ES-I3 (cell line): ENCODE measurements around the gene TJP1.
"Not testable (repeated sequence)": the region's sequence is repeated elsewhere in the genome, so short reads cannot be mapped to it uniquely, and the experiment has no call there.

Source experiments
- H3K36me3 ChIP-seq: 2 replicates; pipeline ENCODE4 v1.6.1; 2013; ENCODE audit warnings: mild to moderate bottlenecking, low read length, control low read depth, moderate library complexity; ENCODE audit not compliant: insufficient read depth
- H3K4me1 ChIP-seq: 2 replicates; pipeline ENCODE4 v1.6.1; 2013; ENCODE audit warnings: mild to moderate bottlenecking, control low read depth, low read length; ENCODE audit not compliant: insufficient read depth
- H3K9ac ChIP-seq: 2 replicates; pipeline ENCODE4 v1.6.1; 2013; ENCODE audit warnings: low read depth, mild to moderate bottlenecking, low read length, moderate library complexity
- H3K9me3 ChIP-seq: 2 replicates; pipeline ENCODE4 v1.6.1; 2013; ENCODE audit warnings: mild to moderate bottlenecking, low read length, moderate library complexity; ENCODE audit not compliant: control insufficient read depth, insufficient read depth

The TJP1 gene

GRCh38 chr15:29800491-29801366 is 21.5 kb downstream of the TJP1 start:
- Histone ChIP-seq H3K9me3 (no peaks in the 10 kb centered on the region), H3K36me3 (peaks cover 4% of the 10 kb centered on the region; the same call in 1 of the 2 replicates), H3K4me1 (0 out of 2 replicates have a peak, but pooled peaks cover 3% of the 10 kb centered on the region), H3K9ac (no peak overlapping the region)

- Histone ChIP-seq H3K9me3 (no peaks in the 10 kb centered on the region), H3K9ac (no peak overlapping the region), H3K36me3 (peaks cover 4% of the 10 kb centered on the region; the same call in 1 of the 2 replicates), H3K4me1 (0 out of 2 replicates have a peak, but pooled peaks cover 3% of the 10 kb centered on the region)
Measured at GRCh38 chr15:29799859-29800258, 22.4 kb downstream of the TJP1 start.

- Histone ChIP-seq H3K4me1 (no peaks in the 10 kb centered on the region), H3K9ac (no peak overlapping the region), H3K9me3 (peaks cover 6% of the 10 kb centered on the region; the same call in 1 of the 2 replicates), H3K36me3 (peaks cover 8% of the 10 kb centered on the region; the same call in 1 of the 2 replicates)
Measured at GRCh38 chr15:29795610-29796009, 26.7 kb downstream of the TJP1 start.

GRCh38 chr15:29792426-29793159 is 29.7 kb downstream of the TJP1 start:
- Histone ChIP-seq H3K9ac (no peak overlapping the region), H3K4me1 (peaks cover 5% of the 10 kb centered on the region), H3K9me3 (peaks cover 6% of the 10 kb centered on the region; the same call in 1 of the 2 replicates), H3K36me3 (peaks cover 8% of the 10 kb centered on the region; the same call in 1 of the 2 replicates)

GRCh38 chr15:29790607-29791006 is 31.7 kb downstream of the TJP1 start:
- Histone ChIP-seq H3K36me3 (0 out of 2 replicates have a peak, but pooled peaks cover 5% of the 10 kb centered on the region), H3K9me3 (peaks cover 6% of the 10 kb centered on the region; the same call in 1 of the 2 replicates), H3K9ac (no peak overlapping the region), H3K4me1 (peaks cover 14% of the 10 kb centered on the region)

- peaks cover 6% of the 10 kb centered on the region; the same call in 1 of the 2 replicates for H3K9me3 ChIP-seq
- H3K36me3 ChIP-seq, result 0 out of 2 replicates have a peak, but pooled peaks cover 5% of the 10 kb centered on the region
- H3K9ac ChIP-seq, result no peak overlapping the region
- H3K4me1 ChIP-seq, result peaks cover 15% of the 10 kb centered on the region
Measured at GRCh38 chr15:29789871-29790270, 32.4 kb downstream of the TJP1 start.

- Histone ChIP-seq H3K4me1 (peaks cover 15% of the 10 kb centered on the region), H3K36me3 (no peaks in the 10 kb centered on the region), H3K9ac (no peak overlapping the region), H3K9me3 (no peaks in the 10 kb centered on the region)
Measured at GRCh38 chr15:29788433-29789034, 33.7 kb downstream of the TJP1 start.

GRCh38 chr15:29787767-29788166 is 34.5 kb downstream of the TJP1 start:
- Histone ChIP-seq H3K9ac (no peak overlapping the region), H3K9me3 (no peaks in the 10 kb centered on the region), H3K4me1 (peaks cover 15% of the 10 kb centered on the region), H3K36me3 (no peaks in the 10 kb centered on the region)

GRCh38 chr15:29785642-29786041 is 36.6 kb downstream of the TJP1 start:
- Histone ChIP-seq H3K4me1 (peaks cover 15% of the 10 kb centered on the region), H3K36me3 (no peaks in the 10 kb centered on the region), H3K9ac (no peak overlapping the region), H3K9me3 (peaks cover 9% of the 10 kb centered on the region; the same call in 1 of the 2 replicates)

GRCh38 chr15:29785136-29785535 is 37.1 kb downstream of the TJP1 start:
- Histone ChIP-seq H3K4me1 (peaks cover 15% of the 10 kb centered on the region), H3K9me3 (peaks cover 9% of the 10 kb centered on the region; the same call in 1 of the 2 replicates), H3K9ac (no peak overlapping the region), H3K36me3 (no peaks in the 10 kb centered on the region; the same call in 1 of the 2 replicates)

- peaks cover 9% of the 10 kb centered on the region; the same call in 1 of the 2 replicates for H3K9me3 ChIP-seq
- H3K4me1 ChIP-seq, result peaks cover 18% of the 10 kb centered on the region
- no peak overlapping the region for H3K9ac ChIP-seq
- H3K36me3 ChIP-seq, result no peaks in the 10 kb centered on the region; the same call in 1 of the 2 replicates
Measured at GRCh38 chr15:29784413-29784812, 37.9 kb downstream of the TJP1 start.

- H3K4me1 ChIP-seq, result peaks cover 27% of the 10 kb centered on the region
- H3K36me3 ChIP-seq, H3K9ac ChIP-seq, H3K9me3 ChIP-seq: not testable (repeated sequence)
Measured at GRCh38 chr15:29782816-29783215, 39.5 kb downstream of the TJP1 start.

GRCh38 chr15:29778382-29778781 is 43.9 kb downstream of the TJP1 start:
- H3K9me3 ChIP-seq, result peaks cover 9% of the 10 kb centered on the region; the same call in 1 of the 2 replicates
- no peaks in the 10 kb centered on the region; the same call in 1 of the 2 replicates for H3K36me3 ChIP-seq
- no peak overlapping the region for H3K9ac ChIP-seq
- H3K4me1 ChIP-seq, result peaks cover 35% of the 10 kb centered on the region

- H3K4me1 ChIP-seq, result peaks cover 35% of the 10 kb centered on the region
- H3K9me3 ChIP-seq, result peaks cover 9% of the 10 kb centered on the region; the same call in 1 of the 2 replicates
- H3K9ac ChIP-seq, result no peak overlapping the region
- no peaks in the 10 kb centered on the region; the same call in 1 of the 2 replicates for H3K36me3 ChIP-seq
Measured at GRCh38 chr15:29776859-29777258, 45.4 kb downstream of the TJP1 start.
